Measurements from ENCODE around the gene USHBP1. TPM values are rescaled to one million over a fixed set of nuclear protein-coding genes. Genes with fewer than 3 reads are reported as not detected.
A peak's percentile ranks its signal among the peaks of the same experiment; 100 is the strongest.

USHBP1 gene
- total and polyA plus RNA-seq, 2 of the 4 experiments (the other 2 are of a cell fraction) = not detected

DNA sequence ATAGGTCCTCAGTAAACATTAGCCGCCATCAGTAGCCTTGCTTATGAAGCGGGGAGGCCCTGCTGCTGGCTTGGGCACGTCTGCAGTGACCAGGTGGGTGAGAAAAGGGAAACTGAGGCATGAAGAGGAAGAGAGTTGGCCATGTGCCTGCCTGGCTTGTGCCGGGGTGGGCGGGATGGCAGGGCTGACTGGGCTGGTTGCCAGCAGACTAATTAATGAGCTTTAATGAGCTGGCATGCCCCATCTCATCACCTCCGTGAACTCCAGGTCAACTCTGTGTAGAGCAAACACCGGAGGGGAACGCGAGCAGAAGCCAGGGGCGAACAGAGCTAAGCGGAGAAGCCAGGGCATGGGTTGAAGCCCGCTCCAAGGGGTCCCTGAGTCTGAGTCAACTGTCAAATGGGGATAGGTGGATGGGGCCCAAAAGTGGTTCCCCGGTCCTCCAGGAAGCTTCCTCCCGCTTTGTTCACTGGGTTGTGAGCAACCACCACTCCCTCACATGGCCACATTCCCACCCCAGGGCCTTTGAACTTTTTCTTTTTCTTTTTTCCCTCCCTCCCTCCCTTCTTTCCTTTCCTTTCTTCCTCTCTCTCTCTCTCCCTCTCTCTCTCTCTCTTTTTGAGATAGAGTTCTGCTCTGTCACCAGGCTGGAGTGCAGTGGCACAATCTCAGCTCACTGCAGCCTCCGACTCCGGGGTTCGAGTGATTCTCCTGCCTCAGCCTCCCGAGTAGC is 27.6 kb downstream of the USHBP1 start (continued):
- TF ChIP-seq RFX5 (IDR thresholded peaks at IDR 0.05; ENCODE audit: low read depth, low read length) = no peak

DNA sequence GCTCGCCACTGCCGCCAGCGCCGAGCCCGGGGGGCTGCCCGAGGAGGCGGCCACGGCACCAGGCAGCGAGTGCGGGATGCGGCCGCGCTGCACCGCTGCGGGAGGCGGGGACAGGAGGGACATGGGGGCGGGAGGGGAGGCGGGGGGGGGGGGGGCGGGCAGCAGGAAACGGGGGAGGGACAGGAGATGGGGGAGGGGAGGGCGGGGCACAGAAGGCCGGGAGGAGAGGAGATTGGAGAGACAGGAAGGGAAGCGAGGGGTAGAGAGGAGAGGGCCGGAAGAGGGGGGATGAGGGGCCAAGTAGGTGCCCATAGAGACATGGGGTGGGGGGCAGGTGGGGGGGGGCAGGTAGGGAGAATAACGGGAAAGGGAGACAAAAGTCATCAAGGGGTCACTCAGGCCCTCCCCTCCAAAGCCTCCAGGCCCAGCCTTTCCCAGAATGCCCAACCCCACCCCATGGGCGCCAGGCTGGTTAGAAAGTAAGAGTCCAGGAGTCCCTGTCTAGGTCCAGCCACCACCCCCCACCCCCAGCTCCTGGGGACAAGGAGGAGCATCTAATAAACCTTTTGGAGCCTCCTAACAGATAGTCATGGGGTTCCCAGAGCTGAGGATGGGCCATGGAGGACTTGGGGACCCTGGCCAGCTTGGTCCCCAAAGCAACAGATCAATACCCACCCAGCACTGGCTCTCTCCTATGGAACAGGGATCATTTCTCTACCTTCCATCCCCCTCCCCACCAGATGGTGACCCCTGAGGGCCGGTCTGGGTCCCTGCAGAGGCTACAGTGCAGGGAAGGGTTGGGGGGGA is 28.4 kb downstream of the USHBP1 start:
- Histone ChIP-seq H4K5ac (ENCODE audit: low read depth, low read length) (no peak overlapping the region), H3K27me3 (ENCODE audit: control insufficient read depth, insufficient read depth, low read length) (no peaks in the 10 kb centered on the region), H4K91ac (ENCODE audit: insufficient read depth, low read depth, low read length) (peak overlapping the region; percentile 66), H2AFZ (replicated peaks; ENCODE audit: low read length, poor library complexity) (peak overlapping the region; percentile 91), H2BK120ac (ENCODE audit: low read depth, low read length) (peak overlapping the region; percentile 44; the same call in 1 of the 2 replicates), H3K27ac (ENCODE audit: insufficient read depth, low read length) (peak overlapping the region; percentile 36), H3K18ac (ENCODE audit: low read depth, low read length) (no peak overlapping the region), H2BK20ac (ENCODE audit: low read depth, low read length) (no peak overlapping the region), H3K4me2 (ENCODE audit: low read depth, low read length) (peak overlapping the region; percentile 33), H2BK15ac (ENCODE audit: low read depth, low read length) (no peak overlapping the region; the same call in 2 of the 3 replicates), H3K9ac (ENCODE audit: low read depth, low read length) (peak overlapping the region; percentile 43; the same call in 1 of the 2 replicates), H3K4me3 (ENCODE audit: insufficient read depth, low read depth, low read length) (peak overlapping the region; percentile 54), H3K36me3 (ENCODE audit: control insufficient read depth, insufficient read depth, low read length) (peaks cover 34% of the 10 kb centered on the region), H3K9me1 (ENCODE audit: insufficient read depth, low read length) (peaks cover 5% of the 10 kb centered on the region), H3K4ac (ENCODE audit: low read depth, low read length) (peak overlapping the region; percentile 89), H3K14ac (replicated peaks; ENCODE audit: low read depth, low read length) (peak overlapping the region; percentile 68; the same call in 1 of the 2 replicates), H3K23ac (ENCODE audit: low read depth, low read length) (peak overlapping the region; percentile 48; the same call in 1 of the 2 replicates), H3K56ac (ENCODE audit: extremely low read depth, insufficient read depth, low read length) (no peak overlapping the region; the same call in 1 of the 2 replicates), H4K20me1 (ENCODE audit: insufficient read depth, low read length) (peaks cover 16% of the 10 kb centered on the region), H3K9me3 (ENCODE audit: control insufficient read depth, insufficient read depth, low read length) (no peaks in the 10 kb centered on the region), H2AK9ac (replicated peaks; ENCODE audit: low read depth, low read length, poor library complexity) (peak overlapping the region; percentile 96), H2BK5ac (ENCODE audit: low read depth, low read length, poor library complexity, severe bottlenecking) (peak overlapping the region; percentile 27), H3K4me1 (ENCODE audit: control insufficient read depth, insufficient read depth, low read length) (peaks cover 12% of the 10 kb centered on the region), H2AK5ac (ENCODE audit: low read depth, low read length) (peak overlapping the region; percentile 66), H4K8ac (ENCODE audit: low read depth in 2 of 2, low read length in 2 of 2) (peak overlapping the region; percentile 75 to 93; a peak in 3 of 4 replicates), H3K79me1 (ENCODE audit: low read depth in 1 of 2, low read length in 2 of 2) (peaks cover 39 to 64% of the 10 kb centered on the region in 2 experiments)
- dilution Hi-C loops (cut with HindIII; ENCODE audit: low sequenced_read_pairs, unreplicated experiment) = no loop called here
- in situ Hi-C loops (cut with MboI; ENCODE audit: low sequenced_read_pairs) = no loop called here
- no TSS peak for BruUV-seq (replicated peaks)
- intact Hi-C loops (cut with micrococcal nuclease) = no loop called here
- ChIA-PET CTCF (interaction anchor here (0.6 kb wide), 1 partner anchor 184 kb away, joined by 3 read pairs; no protein-coding TSS in a partner anchor), POLR2A (ENCODE audit: unreplicated experiment) (interaction anchor here (1.0 kb wide), 1 partner anchor 9 kb away, joined by 3 read pairs; no protein-coding TSS in a partner anchor)
- no CpG with 5 or more reads among the region's 27 CpGs for WGBS, 2 experiments (ENCODE audit: extremely low coverage in 2 of 2, insufficient read length in 1 of 2)
- peak; percentile 62 for ATAC-seq (ENCODE audit: low read depth)
- peak; percentile 29 for DNase-seq
- TF ChIP-seq BHLHE40 (IDR thresholded peaks at IDR 0.05; ENCODE audit: low read depth, low read length) (no peak), RCOR1 (IDR thresholded peaks at IDR 0.05; ENCODE audit: insufficient replicate concordance, low read length) (no peak), POLR2A (IDR thresholded peaks at IDR 0.05; ENCODE audit: low read depth, low read length) (no peak), NFE2L2 (IDR thresholded peaks at IDR 0.05; ENCODE audit: low read depth, low read length) (no peak), CHD1 (IDR thresholded peaks at IDR 0.05; ENCODE audit: low read depth, low read length) (no peak), MAFK (IDR thresholded peaks at IDR 0.05; ENCODE audit: low read depth, low read length) (no peak), RFX5 (IDR thresholded peaks at IDR 0.05; ENCODE audit: low read depth, low read length) (no peak), CEBPB (IDR thresholded peaks at IDR 0.05; ENCODE audit: low read depth, low read length) (no peak), RAD21 (IDR thresholded peaks at IDR 0.05; ENCODE audit: low read length) (no peak), MAZ (IDR thresholded peaks at IDR 0.05; ENCODE audit: borderline replicate concordance, low read depth, low read length) (no peak)
- TF ChIP-seq, protein P1, sequence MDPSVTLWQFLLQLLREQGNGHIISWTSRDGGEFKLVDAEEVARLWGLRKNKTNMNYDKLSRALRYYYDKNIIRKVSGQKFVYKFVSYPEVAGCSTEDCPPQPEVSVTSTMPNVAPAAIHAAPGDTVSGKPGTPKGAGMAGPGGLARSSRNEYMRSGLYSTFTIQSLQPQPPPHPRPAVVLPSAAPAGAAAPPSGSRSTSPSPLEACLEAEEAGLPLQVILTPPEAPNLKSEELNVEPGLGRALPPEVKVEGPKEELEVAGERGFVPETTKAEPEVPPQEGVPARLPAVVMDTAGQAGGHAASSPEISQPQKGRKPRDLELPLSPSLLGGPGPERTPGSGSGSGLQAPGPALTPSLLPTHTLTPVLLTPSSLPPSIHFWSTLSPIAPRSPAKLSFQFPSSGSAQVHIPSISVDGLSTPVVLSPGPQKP (IDR thresholded peaks at IDR 0.05; ENCODE audit: borderline replicate concordance, low read depth, low read length) = no peak
